Gastrocnemius medialis (tissue), 4 donors: ENCODE results near the gene ZC3H7B.

Experiments
- CTCF ChIP-seq, 5 experiments: fragments of 450-650 bp in 3 of 5; fragments of 200-600 bp in 2 of 5; sonication (generic) in 2 of 5; IDR thresholded peaks in 4 of 5; conservative IDR thresholded peaks in 1 of 5; 1 replicate in 4 of 5; 2 replicates in 1 of 5; pipeline ENCODE4 v1.5.1; 2016 to 2019; ENCODE audit warnings: antibody characterized with exemption in 5 of 5, mild to moderate bottlenecking in 3 of 5, moderate library complexity in 3 of 5
- POLR2A ChIP-seq, 2 donors: fragments of 450-650 bp; IDR thresholded peaks; one replicate each; pipeline ENCODE4 v1.6.1; 2017; ENCODE audit warnings: antibody characterized with exemption in 2 of 2, mild to moderate bottlenecking in 2 of 2, moderate library complexity in 2 of 2

GRCh38 chr22:41364955-41365354 is 63.6 kb downstream of the ZC3H7B start:
- no peak for TF ChIP-seq POLR2A (IDR thresholded peaks at IDR 0.05)
- TF ChIP-seq CTCF (IDR thresholded peaks at IDR 0.05 in 4 of 5, conservative IDR thresholded peaks at IDR 0.05 in 1 of 5) = no peak
